ENCODE data around the gene NKX2-3.

The NKX2-3 gene

DNA sequence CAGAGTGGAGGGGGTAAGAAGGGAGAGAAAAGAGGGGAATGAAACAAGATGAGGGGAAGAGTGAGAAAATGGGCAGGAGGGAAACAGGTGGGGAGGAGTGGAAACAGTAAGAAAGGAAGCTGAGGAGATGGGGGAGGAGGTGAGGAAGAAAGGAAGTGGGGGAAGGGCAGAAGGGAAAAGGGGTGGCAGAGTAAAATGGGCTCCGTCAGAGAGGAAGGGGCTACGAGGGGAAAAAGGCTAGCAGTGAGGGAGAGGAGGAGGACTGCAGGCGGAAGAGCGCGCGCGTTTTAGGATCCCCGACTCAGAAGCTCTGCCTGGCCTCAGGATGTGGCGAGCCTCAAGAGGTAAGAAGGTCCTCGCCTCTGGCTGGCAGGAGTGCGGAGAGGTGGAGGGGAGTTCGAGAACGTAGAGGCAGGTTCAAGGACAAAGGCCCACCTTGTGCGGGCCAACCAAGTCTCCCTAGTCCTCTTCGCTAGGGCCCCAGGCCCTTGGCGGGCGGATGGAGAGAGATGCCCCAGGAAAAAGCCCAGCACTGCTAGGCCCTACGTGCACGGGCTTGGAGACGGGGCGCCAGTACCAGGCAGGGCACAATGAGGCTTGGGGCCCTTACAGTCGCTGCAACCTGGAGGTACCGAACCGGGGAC is 5.8 kb upstream of the NKX2-3 start:
- DNase-seq: no peak

DNA sequence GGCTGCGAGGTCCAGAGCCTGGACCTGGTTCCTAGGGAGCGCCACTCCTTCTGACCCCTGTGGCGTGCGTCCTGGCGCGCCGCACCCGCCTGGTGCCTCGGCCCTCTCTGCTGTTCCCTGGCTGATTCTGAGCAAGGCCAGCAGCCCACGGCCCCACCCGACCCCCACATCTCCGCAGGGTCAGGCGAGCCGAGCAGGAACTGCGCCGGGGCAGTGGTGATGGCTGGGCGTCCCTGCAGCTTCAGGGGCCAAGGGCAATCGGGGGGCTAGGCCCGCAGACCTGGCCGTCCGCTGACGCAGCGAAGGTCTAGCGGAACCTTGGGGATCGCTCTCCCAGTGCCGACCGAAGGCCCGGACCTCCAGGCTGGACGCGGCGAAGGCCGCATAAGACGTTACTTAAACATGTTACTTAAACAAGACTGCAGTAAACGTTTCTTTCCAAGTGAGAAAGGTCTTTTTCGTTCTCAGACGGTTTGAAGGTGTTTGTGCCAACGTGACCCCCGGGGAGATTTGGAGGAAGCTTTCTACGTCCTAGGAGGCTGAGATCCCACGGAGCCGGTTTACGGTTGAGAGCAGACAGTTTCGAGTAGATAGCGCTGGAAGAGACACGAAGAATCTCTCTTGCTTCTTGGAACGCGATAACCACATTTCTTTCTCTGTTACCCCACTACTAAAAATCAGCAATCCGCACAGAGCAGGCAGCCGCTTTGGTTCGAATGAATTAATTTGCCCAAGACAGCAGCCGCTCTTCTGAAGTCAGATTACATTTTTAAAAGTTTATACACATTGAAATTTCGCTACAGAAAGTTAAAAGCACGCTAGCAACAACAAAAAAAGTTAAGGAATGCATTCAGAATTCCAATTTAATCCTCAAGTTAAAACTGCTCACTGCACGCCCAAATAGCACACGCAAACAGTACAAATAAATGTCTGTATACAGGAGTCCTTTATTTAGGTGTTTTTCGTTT is 4.9 kb upstream of the NKX2-3 start:
- DNase-seq: no peak

DNA sequence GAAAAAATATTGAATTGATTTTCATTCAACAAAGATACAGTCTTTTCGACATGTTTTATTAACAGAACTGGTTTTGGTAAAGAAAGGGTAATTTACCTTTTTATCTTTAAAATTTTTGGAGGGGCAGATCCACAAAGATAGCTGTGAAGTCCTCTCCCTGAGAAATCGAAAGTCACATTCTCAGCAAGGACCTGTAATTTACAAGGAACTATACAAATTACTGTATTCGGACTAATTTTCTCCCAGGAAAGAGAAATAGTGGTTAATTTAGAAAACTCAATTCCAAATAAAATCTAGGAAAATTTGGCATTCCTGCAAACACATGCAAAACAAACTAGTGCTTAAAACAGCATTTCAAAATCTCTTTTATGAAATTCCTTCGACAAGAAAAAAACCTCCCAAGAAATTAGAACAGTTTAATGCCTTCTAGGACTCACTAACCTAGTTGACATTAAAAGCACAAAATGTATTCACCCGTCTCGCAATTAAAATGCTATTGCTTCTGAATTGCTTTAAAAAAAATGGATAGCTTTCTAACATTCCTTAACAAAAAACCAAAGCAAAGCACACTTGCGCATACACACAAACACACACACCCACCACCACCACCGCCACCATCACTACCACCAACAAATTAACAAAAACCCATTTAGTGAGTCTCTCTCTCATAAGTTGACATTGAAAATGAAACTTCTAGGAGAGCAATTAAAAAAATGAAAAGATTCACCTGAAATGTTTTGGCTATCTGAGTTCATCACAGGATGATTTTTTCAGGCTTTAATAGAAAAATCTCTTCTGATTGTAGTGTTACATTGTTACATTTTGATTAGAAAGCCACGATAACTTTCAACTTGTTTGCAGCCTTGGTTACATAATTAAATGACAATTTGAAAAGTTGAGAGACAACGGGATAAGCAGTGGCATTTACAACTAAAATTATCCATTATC is 4.0 kb upstream of the NKX2-3 start:
- no peak for DNase-seq

DNA sequence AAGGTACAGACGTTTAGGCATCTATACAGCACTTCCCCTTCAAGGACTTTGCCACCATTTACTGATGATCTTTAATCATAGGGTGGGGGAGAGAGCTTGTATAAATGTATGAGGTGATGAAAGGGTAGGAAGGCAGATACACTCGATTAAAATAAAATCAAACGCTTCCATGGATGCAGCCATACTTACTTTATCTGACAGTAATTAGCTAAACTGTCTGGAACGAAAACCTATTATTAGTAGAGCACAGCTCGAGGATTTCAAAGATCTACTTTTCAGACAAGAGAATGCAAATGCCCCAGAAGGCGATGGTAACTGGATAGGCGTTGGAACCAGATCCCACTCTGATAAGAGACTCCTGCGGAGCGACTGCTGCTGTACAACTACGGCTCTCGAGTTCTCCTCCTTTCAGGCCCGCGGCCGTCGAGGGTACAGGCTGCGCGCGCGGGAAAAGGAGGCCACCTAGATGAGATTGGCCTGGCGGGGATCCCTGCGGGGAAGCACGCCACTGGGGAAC is 3.1 kb upstream of the NKX2-3 start:
- no peak for DNase-seq

DNA sequence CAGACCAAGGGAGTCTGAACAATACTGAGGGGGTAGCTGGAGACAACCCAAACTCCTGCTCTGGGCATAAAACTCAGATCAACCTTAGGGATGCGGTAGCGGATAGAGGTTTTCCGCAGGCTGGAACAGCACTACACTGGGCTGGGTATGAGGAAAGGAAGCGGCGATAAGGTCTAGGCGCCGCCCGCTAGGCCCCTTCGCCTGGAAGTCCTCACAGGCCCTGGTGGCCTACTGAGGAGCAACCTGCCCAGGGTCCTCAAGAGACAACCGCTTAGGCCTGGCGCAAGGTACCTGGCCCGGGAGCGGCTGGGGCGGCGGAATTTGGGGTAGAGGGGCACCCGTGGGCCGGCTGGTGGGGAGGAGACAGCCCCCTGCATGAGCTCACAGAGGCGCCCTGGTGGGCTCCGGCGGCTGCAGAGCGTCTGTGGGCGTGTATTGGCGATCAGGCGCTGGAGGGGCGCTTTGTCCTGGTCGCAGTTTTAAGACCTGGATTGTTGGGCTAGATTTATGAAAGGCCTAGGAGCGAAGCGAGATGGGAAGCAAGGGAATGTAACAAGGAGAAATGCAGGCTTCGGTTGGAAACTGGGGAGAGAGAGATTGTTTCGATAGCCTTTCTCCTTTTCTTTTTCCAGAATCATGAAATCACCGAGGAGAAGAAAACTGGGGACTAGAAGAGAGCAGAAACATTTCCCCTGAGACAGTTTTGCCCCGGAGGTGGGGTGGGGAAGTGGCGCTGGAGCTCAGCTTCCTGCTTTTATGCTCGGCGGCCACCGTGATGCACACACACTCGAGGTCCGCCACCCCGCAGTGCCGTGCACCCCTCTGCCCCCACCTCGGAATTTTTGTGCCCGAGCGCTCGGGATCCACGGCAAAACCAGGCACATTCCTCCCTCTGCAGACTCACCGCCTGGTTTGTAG is 2.4 kb upstream of the NKX2-3 start:
- DNase-seq: no peak

DNA sequence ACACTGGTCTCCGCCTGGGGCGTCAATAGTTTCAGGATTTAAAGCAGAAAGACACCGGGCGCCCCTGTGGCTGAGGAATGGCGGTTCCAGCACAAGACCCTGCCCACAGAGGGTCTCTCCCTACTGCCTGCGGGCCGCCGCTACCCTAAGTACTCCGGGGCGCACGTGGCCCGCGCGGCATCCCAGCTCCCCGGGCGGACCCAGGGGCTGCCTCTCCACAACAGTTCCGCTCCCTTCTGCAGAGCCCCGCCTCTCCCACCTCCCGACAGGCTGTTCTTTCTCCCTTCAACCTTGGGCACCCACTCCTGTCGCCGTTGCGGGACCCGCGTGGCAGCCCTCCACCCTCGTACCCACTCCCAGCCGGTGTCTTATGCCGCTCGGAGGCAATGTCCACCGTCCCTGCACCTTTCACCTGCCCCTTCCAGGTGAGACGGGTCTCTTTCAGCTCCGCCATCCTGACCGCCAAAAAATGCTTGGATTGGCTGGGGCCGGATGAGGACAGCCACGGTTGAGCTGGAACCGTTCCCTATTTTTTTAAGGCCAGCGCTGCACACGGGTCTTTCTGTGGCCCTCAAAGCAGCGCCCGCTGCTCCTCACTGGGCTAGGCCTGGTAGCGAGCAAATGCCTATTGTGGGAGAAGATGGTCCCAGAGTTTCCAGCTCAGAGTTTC is 1.6 kb upstream of the NKX2-3 start:
- DNase-seq: no peak

DNA sequence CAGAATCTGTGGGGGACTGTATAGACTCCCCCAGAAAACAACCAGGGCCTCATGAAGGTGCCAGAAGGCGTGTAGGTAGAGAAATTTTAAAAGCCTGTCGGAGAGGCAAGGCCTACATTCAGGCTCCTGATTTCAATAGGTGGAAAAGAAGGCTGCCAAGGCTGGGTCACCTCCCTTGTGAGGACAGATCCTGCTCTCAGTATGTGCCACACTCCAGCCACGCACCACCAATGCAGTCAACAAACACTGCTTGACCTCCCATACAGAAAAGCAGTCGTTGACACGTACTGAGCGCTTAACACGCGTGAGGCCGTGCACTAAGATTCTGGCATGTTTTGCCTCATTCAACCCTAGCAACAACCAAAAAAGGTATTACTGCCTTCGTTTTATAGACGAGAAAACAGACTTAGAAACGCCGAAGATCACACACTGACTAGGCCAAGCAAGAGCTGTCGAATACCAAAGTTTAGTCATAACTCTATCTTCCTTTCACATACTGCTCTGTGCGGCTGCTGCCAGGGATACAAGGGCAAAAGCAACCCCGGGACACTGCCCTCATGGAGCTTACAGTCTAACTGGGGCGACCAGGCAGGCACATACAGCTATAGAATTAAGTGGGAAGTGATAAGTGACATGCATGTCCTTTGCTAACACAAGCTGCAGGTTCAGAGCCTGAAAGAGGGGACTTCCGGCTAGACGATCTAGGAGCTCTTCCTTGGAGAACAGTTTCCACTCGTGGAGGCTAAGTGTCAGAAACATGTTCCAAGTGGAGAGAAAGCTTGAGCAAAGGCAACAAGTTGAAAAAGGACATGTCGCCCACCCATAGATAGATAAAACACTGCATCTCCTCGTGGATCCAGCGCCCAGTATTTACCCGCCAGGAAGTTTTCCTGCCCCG is 797 bp upstream of the NKX2-3 start:
- DNase-seq: no peak

DNA sequence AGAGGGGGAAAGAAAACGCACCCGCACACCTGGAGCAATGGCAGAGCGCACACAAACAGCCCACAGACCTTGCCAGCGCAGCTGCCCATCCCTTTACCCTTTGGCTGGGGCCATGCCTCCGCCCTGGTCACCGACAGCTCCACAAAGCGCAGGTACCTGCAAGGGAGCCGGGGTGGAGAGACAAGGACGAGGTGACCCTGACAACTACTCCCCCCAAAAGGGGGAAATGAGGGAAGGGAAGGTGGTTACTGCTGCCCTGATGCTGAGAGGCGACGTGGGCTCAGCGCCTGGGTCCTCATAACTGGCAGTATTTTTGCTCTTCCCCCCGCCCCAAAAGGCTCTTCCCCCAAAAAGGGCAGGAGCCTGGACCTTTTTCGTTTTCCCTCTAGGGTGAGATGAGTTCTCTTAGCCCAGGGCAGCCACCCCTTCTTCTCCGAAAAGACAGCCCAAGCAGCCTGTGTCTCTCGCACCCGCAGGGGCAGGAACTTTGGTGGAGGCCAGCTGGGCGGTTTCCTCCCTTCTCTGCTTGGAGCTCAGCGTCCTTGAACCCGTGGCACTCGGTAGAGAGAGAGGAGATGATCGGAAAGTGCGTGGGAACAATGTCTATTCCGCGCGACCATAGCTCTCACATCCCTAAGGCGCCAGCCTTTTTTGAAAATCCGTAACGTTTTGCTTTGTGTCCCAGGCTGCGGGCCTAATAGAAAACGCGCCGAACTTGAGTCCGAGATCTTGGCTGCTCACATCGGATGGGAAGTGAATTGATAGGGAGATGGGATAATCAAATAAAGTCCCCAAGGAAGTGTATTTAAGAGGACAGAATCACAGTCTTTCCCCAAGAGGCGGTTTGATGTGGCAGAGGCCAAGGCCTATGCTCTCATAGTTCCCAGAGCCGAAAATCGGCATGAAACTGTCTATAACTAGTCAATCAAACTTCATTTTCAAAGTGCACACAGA is 1.0 kb downstream of the NKX2-3 start:
- DNase-seq: no peak

DNA sequence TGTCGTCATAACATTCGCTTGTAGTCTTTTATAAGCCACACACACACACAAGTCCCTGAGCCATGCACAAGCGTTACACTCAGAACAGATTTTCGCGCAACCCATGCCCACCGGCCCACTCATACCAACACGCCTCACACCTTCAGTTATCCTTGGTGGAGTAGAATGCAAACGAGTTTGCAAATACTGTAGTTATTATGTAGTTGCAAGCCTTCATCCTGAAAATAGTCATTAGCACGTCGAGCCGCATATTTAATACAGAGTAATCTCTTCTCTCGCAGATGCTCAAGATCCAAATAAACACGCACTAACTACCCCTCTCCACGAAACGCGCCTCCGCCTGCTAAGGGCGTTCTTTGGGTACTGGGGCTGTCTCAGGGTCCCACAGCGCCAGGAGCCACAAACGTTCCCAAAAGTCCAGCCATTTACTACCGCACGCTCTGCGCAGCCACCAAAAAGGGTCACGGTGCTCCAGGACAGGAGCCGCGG is 1.8 kb downstream of the NKX2-3 start:
- no peak for DNase-seq

DNA sequence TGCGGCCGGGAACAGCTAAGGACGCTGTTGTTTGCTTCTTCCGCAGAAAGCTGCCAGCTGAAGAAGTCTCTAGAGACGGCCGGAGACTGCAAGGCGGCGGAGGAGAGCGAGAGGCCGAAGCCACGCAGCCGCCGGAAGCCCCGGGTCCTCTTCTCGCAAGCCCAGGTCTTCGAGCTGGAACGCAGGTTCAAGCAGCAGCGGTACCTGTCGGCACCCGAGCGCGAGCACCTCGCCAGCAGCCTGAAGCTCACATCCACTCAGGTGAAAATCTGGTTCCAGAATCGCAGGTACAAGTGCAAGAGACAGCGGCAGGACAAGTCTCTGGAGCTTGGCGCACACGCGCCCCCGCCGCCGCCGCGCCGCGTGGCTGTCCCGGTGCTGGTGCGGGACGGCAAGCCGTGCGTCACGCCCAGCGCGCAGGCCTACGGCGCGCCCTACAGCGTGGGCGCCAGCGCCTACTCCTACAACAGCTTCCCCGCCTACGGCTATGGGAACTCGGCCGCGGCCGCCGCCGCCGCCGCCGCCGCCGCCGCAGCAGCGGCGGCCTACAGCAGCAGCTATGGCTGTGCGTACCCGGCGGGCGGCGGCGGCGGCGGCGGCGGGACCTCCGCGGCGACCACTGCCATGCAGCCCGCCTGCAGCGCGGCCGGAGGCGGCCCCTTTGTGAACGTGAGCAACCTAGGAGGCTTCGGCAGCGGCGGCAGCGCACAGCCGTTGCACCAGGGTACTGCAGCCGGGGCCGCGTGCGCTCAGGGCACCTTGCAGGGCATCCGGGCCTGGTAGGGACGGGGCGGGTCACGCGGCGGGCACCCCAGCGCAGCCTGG is 2.4 kb downstream of the NKX2-3 start:
- no peak for DNase-seq

DNA sequence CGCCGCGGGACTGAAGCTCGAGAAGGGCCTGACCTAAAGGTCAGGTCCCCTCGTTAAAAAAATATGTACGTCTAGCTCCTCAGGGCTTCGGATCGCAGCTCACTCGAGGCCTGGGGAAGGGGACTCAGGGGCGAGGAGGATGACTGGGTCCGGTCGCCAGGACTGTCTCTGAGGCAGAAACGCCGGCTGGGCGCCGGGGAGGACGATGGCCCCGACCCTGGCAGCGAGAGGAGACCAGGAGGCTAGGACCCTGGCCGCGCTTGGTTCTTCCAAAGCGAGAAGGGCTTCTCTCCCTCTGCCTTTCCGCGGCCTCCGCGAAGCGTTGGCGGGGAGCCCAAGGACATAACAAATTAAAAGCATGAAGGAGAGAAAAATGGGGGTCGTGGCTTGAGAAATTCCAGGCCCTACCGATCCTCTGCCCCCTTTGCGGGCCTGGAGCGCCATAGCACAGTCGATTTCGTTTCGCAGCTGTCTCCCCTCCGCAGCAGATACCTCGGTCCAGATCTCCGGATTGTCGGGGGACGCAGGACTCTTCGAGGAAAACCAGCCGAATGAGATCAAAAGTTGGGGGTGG is 3.1 kb downstream of the NKX2-3 start:
- no peak for DNase-seq

DNA sequence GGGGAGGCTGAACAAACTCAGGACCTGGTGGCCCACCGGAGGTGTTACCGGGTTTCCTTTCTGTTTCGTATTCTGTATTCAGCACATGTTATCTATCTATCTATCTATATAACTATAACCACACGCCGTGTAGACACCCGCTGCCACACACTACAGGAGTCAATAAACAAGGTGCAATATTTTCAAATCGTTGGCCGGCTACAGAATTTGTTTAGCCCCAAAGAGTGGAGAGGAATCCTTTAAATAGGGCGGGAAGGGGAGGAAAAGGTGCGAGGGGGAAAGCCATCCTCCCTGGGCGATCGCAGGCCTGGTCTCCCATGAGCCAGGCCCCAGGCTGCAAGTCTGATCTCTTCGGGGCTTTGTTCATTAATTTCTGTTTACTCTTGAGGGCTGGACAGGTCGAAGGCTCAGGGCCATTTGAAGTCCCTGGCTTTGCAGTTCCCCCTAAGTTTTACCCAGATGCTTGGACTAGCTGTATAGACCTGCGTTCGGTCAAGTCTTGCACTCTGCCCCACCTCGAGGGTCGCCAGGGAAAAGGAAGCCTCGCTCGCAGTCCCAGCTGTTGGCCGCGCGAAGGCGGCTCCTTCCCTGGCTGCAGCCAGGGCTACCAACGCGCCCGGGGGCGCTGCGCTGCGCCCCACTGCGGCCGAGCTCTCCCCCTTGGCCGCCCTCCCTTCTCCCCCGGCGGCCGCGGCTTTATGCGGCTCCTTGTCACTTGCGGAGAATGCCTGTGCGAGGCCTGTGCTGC is 3.8 kb downstream of the NKX2-3 start:
- DNase-seq: no peak

DNA sequence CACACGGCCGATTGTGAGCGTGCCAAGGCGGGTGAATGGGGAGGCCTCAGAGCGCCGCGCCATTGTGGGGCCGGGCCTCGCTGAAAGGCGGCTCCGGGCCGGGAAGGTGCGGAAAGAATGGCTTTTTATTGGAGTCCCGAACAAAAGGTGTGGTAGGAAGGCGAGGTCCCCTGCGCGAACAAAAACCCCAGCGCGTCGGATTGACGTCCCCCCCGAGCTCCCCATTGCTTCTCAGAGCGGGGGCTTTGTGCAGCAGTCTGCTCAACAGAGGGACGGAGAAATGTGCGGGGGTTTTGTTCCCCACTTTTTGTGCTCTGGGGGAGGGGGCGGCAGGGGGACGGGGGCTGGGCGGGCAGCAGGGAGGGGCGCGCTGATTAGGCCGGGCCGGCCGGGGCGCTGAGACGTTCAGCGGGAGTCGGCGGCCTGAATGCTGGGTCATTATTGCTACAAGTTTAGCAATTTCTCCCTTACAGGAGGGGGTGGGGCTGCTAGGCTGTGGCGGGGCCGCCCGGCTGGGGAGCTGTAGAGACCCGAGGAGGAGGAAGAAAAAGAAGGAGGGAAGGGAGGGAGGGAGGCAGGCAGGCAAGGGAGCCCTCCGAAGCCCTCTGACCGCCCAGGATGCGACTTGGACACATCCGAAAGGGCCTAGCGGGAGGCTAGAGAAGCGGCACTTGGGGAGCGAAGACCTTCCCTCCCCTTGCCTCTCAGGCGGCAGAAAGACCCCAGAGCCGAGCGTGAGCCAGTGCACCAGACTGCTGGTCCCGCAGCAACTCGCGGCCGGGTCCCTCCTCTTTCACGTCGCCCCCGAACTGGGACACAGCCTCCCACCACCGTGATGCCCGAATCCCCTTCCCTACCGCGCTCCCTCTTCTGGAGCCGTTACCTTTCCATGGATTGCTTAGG is 4.6 kb downstream of the NKX2-3 start:
- no peak for DNase-seq

DNA sequence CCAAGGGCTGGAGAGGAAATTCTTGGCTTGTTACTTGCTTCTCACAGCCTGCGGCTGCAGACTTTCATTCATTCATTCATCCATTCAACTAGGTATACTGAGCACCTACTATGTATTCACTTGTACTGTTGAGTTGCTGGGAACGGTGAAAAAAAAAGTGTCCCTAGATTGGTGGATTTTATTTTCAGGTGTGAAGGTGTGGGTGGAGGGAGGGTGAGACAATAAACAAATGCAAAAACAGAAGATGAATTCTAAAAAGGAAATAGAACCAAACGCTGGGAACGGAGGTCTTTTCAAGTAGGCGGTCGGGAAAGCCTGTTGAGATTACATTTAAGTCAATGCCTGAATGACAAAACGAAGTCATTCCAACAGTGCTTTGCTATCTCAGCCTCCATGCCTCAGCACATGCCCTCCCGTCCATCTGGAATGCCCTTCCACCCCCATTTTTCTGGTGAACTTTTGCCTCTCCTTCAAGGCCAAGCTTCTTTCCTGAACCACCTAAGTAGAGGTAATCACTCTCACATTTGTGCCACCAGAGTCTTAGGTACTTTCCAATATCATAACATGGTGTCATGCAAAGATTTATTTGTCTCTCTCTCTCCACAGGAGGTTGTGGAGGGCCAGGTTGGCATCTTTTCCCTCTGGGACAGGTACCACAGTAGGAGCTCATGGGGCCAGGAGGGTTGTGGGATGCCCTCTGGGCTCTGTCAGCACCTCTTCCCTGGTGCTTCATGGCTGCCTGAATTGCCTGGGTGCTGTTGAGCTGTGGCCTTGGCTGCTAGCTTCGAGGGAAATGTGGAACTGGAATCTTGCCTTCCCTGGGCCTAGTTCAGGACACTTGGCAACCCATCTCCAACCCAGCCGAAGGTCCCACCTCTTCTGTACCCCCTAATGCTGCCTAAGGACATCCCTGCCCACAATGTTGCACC is 5.5 kb downstream of the NKX2-3 start:
- no peak for DNase-seq

Measured in fibroblast of skin of abdomen (primary cell).